Measurements from ENCODE around the gene APOC4. TPM values are rescaled to one million over a fixed set of nuclear protein-coding genes. Genes with fewer than 3 reads are reported as not detected.
A peak's percentile ranks its signal among the peaks of the same experiment; 100 is the strongest.
"Not testable (repeated sequence)": the region's sequence is repeated elsewhere in the genome, so short reads cannot be mapped to it uniquely, and the experiment has no call there.

Gene APOC4
- total and polyA plus RNA-seq, 2 donors from 2014 or later = not detected

GRCh38 chr19:44925114-44925891 lies 16.7 kb upstream of the APOC4 start:
- H3K27ac ChIP-seq (ENCODE audit: low read depth in 2 of 2, low read length in 2 of 2) = no peak overlapping the region
- intact Hi-C loops (cut with DNase I) = no loop called here
- H3K27me3 ChIP-seq (ENCODE audit: control insufficient read depth, insufficient read depth, low read length) = no peaks in the 10 kb centered on the region
- FAIRE-seq (no peak), DNase-seq (peak in 4 of 5 donors; percentile 23 to 95 (median 42))
- TF ChIP-seq CTCF (IDR thresholded peaks at IDR 0.05; ENCODE audit: borderline replicate concordance, extremely low read depth, insufficient read depth) = no peak
- H3K9me3 ChIP-seq (ENCODE audit: control insufficient read depth in 2 of 3, insufficient read depth in 1 of 3, low read length in 3 of 3) = no peaks in the 10 kb centered on the region
- H3K4me3 ChIP-seq (ENCODE audit: low read length in 3 of 3) = no peak overlapping the region
- H3K9ac ChIP-seq (ENCODE audit: low read length in 3 of 3) = no peak overlapping the region
- H3K36me3 ChIP-seq (ENCODE audit: control insufficient read depth in 2 of 3, insufficient read depth in 3 of 3, low read length in 3 of 3) = no peaks in the 10 kb centered on the region
- no peaks in the 10 kb centered on the region for H3K4me1 ChIP-seq (ENCODE audit: control insufficient read depth in 2 of 3, insufficient read depth in 2 of 3, low read depth in 1 of 3, low read length in 3 of 3)

- H3K9ac ChIP-seq (ENCODE audit: low read length in 3 of 3); H3K36me3 ChIP-seq (ENCODE audit: control insufficient read depth in 2 of 3, insufficient read depth in 3 of 3, low read length in 3 of 3); H3K9me3 ChIP-seq (ENCODE audit: control insufficient read depth in 2 of 3, insufficient read depth in 1 of 3, low read length in 3 of 3); FAIRE-seq; H3K27me3 ChIP-seq (ENCODE audit: control insufficient read depth, insufficient read depth, low read length); H3K27ac ChIP-seq (ENCODE audit: low read depth in 2 of 2, low read length in 2 of 2); intact Hi-C loops (cut with DNase I); H3K4me1 ChIP-seq (ENCODE audit: control insufficient read depth in 2 of 3, insufficient read depth in 2 of 3, low read depth in 1 of 3, low read length in 3 of 3): not testable (repeated sequence)
- DNase-seq = peak in 1 of 5 donors; percentile 10
- H3K4me3 ChIP-seq (ENCODE audit: low read length in 3 of 3) = peak overlapping the region in 1 of 3 donors; percentile 17
Measured at GRCh38 chr19:44926245-44927077, 15.6 kb upstream of the APOC4 start.

GRCh38 chr19:44927746-44928145 lies 14.3 kb upstream of the APOC4 start:
- intact Hi-C loops (cut with DNase I) = no loop called here

More at GRCh38 chr19:44927746-44928145, 14.3 kb upstream of the APOC4 start:
- Histone ChIP-seq H3K27ac (ENCODE audit: low read depth in 2 of 2, low read length in 2 of 2) (no peak overlapping the region), H3K9me3 (ENCODE audit: control insufficient read depth in 2 of 3, insufficient read depth in 1 of 3, low read length in 3 of 3) (no peaks in the 10 kb centered on the region), H3K27me3 (ENCODE audit: control insufficient read depth, insufficient read depth, low read length) (no peaks in the 10 kb centered on the region), H3K4me1 (ENCODE audit: control insufficient read depth in 2 of 3, insufficient read depth in 2 of 3, low read depth in 1 of 3, low read length in 3 of 3) (no peaks in the 10 kb centered on the region), H3K9ac (ENCODE audit: low read length in 3 of 3) (no peak overlapping the region), H3K36me3 (ENCODE audit: control insufficient read depth in 2 of 3, insufficient read depth in 3 of 3, low read length in 3 of 3) (no peaks in the 10 kb centered on the region), H3K4me3 (ENCODE audit: low read length in 3 of 3) (no peak overlapping the region)
- DNase-seq (no peak), FAIRE-seq (no peak)
- no peak for TF ChIP-seq CTCF (IDR thresholded peaks at IDR 0.05; ENCODE audit: borderline replicate concordance, extremely low read depth, insufficient read depth)

All from kidney (tissue), 14 donors.